ENCODE measurements around the gene DNMT3B.
A peak's percentile ranks its signal among the peaks of the same experiment; 100 is the strongest.
"Not testable (repeated sequence)": the region's sequence is repeated elsewhere in the genome, so short reads cannot be mapped to it uniquely, and the experiment has no call there.

Gene DNMT3B

DNA sequence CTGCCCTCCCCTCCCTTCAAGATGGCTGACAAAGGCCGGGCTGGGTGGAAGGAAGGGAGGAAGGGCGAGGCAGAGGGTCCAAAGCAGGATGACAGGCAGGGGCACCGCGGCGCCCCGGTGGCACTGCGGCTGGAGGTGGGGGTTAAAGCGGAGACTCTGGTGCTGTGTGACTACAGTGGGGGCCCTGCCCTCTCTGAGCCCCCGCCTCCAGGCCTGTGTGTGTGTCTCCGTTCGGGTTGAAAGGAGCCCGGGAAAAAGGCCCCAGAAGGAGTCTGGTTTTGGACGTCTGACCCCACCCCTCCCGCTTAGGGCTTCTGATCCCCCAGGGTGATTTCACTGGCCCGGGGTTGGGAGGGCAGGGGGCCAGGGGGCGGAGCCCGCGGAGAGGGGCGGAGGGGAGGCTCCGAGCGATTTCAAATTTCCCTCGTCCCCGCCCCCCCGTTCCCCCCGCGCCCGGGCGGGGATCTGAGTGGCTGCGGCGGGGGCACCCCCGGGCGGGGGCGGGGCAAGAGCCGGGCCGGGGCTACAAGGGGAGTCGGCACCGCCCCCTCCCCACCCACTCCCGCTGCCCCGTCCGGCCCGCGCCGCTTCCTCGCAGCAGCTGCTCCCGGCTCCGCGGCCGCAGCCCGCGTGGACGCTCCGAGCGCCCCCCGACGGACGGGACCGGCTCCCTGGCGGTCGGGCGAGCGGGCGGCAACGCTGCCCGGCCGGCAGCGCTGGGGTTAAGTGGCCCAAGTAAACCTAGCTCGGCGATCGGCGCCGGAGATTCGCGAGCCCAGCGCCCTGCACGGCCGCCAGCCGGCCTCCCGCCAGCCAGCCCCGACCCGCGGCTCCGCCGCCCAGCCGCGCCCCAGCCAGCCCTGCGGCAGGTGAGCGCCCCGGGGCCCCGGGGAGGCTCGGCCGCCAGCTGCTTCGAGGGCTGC, at the start of gene DNMT3B:
TSS of gene DNMT3B (plus strand) at position 555 of the 923 bp plus-strand sequence. CDS start 17,939 bp downstream, outside the sequence.
- DNase-seq, result peak in 47 of 51 donors; percentile 23 to 87 (median 66)

- no peak for DNase-seq
Measured at GRCh38 chr20:32718749-32719348, 43.3 kb upstream of the DNMT3B start.

GRCh38 chr20:32727683-32728082, 34.5 kb upstream of the DNMT3B start:
- DNase-seq, result peak in 6 of 51 donors; percentile 2 to 53 (median 4)

GRCh38 chr20:32728435-32728834, 33.8 kb upstream of the DNMT3B start:
- not testable (repeated sequence) for DNase-seq

- DNase-seq, result not testable (repeated sequence)
Measured at GRCh38 chr20:32729334-32729733, 32.9 kb upstream of the DNMT3B start.

- DNase-seq, result no peak
Measured at GRCh38 chr20:32731882-32732266, 30.3 kb upstream of the DNMT3B start.

GRCh38 chr20:32737371-32738223, 24.6 kb upstream of the DNMT3B start:
- DNase-seq, result no peak

- DNase-seq, result no peak
Measured at GRCh38 chr20:32741151-32741550, 21.0 kb upstream of the DNMT3B start.

DNA sequence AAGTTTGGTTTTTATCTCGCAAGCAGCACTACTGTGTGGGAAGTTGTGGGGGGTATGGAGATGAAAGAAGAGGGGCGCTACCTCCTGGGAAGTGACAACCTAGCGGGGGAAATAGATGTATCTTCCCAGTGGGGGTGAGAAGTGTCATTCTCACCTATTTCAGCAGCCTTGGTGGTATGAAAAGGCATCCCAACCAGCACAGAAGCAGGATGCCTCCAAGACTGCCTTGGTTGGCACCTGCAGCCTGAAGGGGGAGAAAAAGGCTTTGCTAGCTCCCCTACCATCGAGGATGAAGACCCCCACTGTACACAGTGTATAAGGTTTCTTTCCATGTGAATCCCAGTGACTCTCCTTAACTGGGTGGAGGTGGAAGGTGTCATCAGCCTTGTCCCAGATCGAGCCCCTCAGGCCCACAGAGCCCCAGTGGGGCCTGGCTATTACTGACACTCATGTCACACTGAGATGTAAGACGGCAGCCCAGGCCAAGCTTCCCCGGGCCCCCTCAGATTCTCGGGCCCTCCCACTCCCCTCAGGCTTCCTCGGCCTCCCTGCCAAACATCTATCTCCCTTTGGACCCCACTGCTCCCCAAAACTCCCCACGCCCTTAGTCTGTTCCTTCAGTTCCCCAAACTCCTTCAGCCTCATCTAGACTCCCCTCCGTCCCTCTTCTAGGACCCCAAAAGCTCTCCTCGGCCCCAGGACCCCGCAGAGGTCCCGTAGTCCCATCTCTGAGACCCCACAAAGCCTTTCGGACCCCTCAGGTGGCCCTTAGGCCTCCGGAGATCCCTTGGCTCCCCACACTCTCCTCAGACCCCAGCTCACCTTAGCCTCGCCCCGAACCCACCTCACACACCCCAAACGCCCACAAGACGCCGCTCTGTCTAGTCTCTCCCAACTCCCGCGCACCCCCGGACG, 19.6 kb upstream of the DNMT3B start:
- DNase-seq, result peak in 10 of 51 donors; percentile 3 to 55 (median 16)

GRCh38 chr20:32743237-32744112, 18.7 kb upstream of the DNMT3B start, which contains the start of gene COMMD7:
TSS of gene COMMD7 (minus strand) at chr20:32743467. CDS start at chr20:32743391, 76 bp downstream.
- peak in 40 of 51 donors; percentile 2 to 58 (median 26) for DNase-seq

- DNase-seq, result peak in 1 of 51 donors; percentile 6
Measured at GRCh38 chr20:32749914-32750637, 12.1 kb upstream of the DNMT3B start.

DNA sequence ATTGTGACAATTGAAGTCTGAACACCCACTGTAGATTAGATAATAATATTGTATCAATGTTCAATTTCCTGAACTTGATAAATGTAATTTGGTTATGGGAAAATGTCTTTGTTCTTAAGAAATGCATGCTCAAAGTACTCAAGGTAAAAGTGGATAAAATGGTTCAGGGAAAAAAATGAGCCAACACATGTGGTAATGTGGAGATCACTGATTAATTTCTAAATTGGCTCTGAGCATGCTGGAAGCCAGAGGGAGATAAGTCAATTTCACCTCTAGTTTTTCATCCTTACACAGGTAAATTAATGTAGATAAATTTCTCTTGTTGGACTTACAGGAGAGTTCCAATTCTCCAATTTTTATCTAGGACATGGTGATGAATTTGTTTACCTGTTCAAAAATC, 10.9 kb upstream of the DNMT3B start:
- no peak for DNase-seq

DNA sequence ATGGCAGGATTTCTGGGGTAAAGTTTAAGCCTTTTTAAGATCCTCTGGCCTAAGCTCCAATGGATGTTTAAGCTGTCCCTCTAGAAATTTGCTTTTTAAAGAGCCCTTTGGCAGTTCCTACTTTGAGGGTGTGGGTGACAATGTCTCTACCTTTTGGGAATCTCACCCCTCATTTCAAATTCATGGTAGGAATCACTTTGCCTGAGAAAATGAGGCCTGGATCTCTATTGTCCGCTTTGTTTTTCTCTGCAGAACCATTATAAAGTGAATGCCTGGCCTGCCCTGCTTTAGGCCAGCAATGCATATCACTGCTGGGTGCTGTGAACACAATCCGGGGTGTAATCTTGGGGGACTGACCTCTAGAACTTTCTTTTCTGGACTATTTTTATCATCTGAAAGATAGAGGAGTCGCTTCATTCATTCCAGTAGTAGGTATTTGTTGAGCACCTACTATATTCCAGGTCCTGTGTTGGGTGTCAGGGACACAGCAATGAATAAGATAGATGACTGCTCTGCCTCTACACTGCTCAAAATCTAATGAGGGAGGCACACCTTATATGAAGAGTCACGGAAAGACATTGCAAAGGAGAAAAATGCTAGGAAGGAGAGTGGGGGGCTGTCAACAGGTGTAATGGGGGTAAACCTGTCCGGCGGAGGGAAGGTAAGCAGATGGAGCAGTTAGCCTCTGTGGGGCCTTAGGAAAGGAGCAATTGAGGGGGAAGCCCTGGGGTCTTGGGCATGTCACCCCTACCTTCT, 10.3 kb upstream of the DNMT3B start:
- no peak for DNase-seq

- DNase-seq, result no peak
Measured at GRCh38 chr20:32752458-32753250, 9.5 kb upstream of the DNMT3B start.

GRCh38 chr20:32753731-32754130, 8.5 kb upstream of the DNMT3B start:
- DNase-seq, result no peak

GRCh38 chr20:32756156-32756555, 6.0 kb upstream of the DNMT3B start:
- DNase-seq, result no peak

GRCh38 chr20:32761417-32761830, 761 bp upstream of the DNMT3B start:
- DNase-seq, result no peak
